ENCODE results near the gene TALDO1. TPM values are rescaled to one million over a fixed set of nuclear protein-coding genes. Genes with fewer than 3 reads are reported as not detected.

The TALDO1 gene
- total RNA-seq, 4 donors from 2014 or later, result 140 to 175 (median 149) TPM

DNA sequence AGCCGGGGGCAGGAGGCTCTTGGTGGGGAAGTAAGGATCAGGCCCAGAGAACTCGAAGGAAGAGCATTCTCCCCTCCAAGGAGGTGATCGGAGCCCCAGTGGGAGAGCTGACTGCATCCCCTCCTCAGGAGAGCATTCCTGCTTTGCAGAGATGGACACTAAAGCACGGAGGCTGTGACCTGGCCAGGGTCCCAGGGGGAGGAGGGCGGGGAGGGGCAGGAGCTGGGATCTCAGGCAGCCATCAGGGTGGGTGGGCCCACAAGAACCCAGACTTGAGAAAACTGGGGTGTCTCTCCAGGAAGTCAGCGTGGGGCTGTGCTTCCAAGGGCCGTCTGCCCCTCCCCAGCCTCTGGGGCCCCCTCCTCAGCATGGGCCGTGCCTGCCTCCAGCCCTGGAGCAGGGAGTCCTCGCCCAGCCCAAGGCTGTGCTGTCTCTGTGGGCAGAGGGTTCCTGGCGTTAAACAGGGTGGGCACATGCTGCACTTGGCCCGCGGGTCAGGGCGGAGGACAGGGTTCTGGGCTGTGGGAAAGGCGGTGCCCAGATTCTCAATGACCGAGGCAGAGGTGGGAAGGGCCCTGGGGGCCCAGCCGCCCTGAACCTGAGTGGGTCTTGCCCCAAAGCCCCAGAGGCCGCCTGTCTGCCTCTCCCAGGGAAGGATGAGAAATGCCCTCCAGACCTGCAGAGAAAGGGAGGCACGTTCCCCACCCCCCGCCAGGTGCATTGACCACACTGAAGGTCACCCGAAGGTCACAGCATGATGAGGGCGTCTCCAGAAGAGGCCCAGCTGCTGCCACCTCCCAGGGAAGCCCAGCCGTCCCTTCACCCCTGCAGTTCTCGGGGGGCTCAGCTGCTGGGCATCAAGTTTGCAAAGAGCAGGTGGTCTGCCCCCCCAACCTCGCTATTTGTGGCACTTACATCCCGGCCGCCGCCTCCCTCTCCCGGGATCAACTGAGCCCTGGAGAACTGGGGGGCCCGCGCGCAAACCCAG is 42.0 kb downstream of the TALDO1 start:
- Histone ChIP-seq H3K36me3 (peaks cover 0 to 21% (median 0%) of the 10 kb centered on the region in 3 donors), H3K27me3 (peaks cover 0 to 8% of the 10 kb centered on the region in 2 donors), H3K27ac (no peak overlapping the region), H3K9me3 (no peaks in the 10 kb centered on the region), H3K4me1 (peaks cover 0 to 9% (median 4%) of the 10 kb centered on the region in 4 donors), H3K4me3 (peak overlapping the region in 2 of 4 donors; percentile 7 to 31)
- no peak for TF ChIP-seq POLR2A (IDR thresholded peaks at IDR 0.05)
- TF ChIP-seq, protein P1, sequence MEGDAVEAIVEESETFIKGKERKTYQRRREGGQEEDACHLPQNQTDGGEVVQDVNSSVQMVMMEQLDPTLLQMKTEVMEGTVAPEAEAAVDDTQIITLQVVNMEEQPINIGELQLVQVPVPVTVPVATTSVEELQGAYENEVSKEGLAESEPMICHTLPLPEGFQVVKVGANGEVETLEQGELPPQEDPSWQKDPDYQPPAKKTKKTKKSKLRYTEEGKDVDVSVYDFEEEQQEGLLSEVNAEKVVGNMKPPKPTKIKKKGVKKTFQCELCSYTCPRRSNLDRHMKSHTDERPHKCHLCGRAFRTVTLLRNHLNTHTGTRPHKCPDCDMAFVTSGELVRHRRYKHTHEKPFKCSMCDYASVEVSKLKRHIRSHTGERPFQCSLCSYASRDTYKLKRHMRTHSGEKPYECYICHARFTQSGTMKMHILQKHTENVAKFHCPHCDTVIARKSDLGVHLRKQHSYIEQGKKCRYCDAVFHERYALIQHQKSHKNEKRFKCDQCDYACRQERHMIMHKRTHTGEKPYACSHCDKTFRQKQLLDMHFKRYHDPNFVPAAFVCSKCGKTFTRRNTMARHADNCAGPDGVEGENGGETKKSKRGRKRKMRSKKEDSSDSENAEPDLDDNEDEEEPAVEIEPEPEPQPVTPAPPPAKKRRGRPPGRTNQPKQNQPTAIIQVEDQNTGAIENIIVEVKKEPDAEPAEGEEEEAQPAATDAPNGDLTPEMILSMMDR (IDR thresholded peaks at IDR 0.05), result no peak
- no peak for DNase-seq

DNA sequence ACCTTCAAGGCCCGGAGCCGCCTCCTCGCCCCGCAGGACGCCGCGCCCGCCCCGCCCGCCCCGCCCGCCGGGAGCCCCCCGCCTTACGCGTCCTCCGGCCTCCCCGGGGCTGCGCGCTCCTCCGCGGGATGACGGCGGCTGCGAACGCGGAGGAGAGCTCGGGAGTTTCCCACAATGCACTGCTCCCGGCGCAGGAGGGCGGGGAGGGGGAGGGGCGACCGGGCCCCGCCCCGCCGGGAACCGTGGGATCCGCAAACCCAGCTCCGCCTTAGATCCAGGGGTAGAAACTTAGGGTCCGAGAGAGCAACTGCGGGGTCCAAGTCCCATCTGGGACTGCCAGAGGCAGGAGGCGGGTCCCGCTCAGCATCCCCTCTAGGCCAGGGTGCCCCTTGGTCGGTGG is 42.7 kb downstream of the TALDO1 start, which contains the start of gene CEND1:
TSS of gene CEND1 (minus strand) at position 148 of the 400 bp plus-strand sequence. CDS start 1,514 bp downstream, outside the sequence.
- Histone ChIP-seq H3K4me1 (peaks cover 0 to 16% (median 7%) of the 10 kb centered on the region in 4 donors), H3K27me3 (peaks cover 0 to 8% of the 10 kb centered on the region in 2 donors), H3K9me3 (no peaks in the 10 kb centered on the region), H3K27ac (no peak within 1 kb of the TSS), H3K4me3 (peak within 1 kb of the TSS in 2 of 4 donors; percentile 7 to 31), H3K36me3 (peaks cover 0 to 21% (median 0%) of the 10 kb centered on the region in 3 donors)
- TF ChIP-seq POLR2A (IDR thresholded peaks at IDR 0.05), result no peak
- TF ChIP-seq, protein P1 (IDR thresholded peaks at IDR 0.05), result no peak
- DNase-seq, result no peak

DNA sequence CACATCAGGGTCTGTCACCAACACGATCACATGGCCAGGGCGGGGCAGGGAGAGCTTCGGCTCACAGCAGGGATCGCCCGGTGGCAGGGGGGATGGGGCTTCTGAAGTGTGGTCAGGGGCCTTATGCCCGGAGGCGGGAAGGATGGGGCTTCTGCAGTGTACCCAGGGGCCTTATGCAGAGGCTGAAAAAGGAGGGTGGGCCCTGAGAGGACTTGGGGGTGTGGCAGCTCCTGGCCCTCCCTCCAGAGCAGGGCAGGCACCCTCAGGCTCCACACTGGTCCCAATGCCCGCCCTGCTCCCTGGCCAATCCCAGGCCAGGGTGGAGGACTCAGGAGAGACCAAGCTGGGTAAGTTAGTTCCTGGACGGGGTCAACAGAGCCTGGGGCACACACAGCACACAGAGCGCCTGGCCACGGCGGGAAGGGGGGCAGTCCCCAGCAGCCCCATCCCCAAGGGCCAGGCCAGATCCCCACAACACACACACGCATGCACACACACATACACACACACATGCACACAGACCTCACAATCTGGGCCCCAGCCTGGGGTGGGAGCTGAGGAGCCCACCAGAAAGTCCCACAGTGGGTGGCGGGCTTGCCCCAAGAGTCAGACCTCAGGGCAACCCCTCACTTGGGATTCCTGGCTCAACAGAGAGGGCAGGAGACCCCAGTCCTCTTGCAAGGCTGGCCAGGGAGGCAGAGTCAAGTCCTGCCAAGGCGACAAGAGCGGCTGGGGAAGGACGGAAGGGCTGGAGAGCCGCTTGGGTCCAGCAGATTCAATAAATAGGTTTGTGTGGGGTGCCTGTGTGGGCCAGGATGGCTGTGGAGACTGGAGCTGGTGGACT is 43.7 kb downstream of the TALDO1 start:
- Histone ChIP-seq H3K4me3 (no peak overlapping the region), H3K36me3 (peaks cover 0 to 21% (median 0%) of the 10 kb centered on the region in 3 donors), H3K27me3 (peaks cover 0 to 8% of the 10 kb centered on the region in 2 donors), H3K9me3 (no peaks in the 10 kb centered on the region), H3K27ac (no peak overlapping the region), H3K4me1 (peaks cover 0 to 26% (median 17%) of the 10 kb centered on the region in 4 donors)
- DNase-seq, result no peak
- no peak for TF ChIP-seq POLR2A (IDR thresholded peaks at IDR 0.05)
- TF ChIP-seq, protein P1 (IDR thresholded peaks at IDR 0.05), result no peak

DNA sequence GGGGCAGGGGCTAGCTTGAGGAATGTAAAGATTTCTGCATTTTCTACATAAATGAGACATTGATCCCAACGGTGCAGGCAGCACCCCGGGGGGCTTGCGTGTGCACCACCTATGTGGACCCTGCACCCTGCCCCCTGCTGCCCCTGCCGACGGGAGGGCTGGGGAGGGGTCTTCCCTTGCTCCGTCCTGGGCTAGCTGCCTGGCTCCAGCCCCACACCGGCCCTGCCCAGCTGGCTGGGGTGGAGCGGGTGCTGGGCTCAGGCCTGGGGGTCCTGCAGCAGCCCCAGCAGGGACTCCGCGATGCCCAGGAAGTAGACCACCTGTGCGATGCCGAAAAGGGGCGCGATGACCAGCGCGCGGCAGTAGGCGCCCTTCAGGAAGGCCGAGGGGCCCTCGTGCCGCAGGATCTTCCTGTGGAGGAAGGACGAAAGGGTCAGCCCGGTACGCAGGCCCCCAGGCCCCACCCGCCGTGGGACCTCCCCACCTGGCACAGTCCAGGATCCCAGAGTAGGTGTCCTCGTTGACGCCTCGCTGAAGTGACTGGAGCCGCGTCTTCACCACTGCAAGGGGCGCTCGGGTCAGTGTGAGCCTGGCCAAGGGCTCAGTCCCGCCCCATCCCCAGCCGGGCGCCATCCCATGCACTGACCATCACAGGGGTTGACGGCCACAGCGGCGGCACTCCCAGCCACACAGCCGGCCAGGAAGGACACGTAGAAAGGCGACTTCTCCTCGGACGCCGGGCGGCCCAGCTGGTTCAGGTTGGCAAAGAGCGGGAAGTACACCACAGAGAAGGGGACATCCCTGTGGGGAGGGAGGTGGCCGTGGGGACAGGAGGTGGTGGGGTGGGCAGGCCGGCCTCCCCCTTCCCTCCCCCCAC is 44.6 kb downstream of the TALDO1 start:
- no peak overlapping the region for H3K27ac ChIP-seq
- H3K36me3 ChIP-seq, result peaks cover 0 to 21% (median 0%) of the 10 kb centered on the region in 3 donors
- H3K9me3 ChIP-seq, result no peaks in the 10 kb centered on the region

More for the DNA sequence above, 44.6 kb downstream of the TALDO1 start:
- no peak for DNase-seq
- TF ChIP-seq, protein P1 (IDR thresholded peaks at IDR 0.05), result no peak
- no peak for TF ChIP-seq POLR2A (IDR thresholded peaks at IDR 0.05)
- Histone ChIP-seq H3K27me3 (peaks cover 0 to 8% of the 10 kb centered on the region in 2 donors), H3K4me1 (peaks cover 2 to 34% (median 24%) of the 10 kb centered on the region in 4 donors), H3K4me3 (no peak overlapping the region)
